OCI-LY3 (cell line): Measurements from ENCODE around the gene OR4N5.

Experiments used
- H2AFZ ChIP-seq: fragments of 200-600, 300-600 bp; shearing (Covaris generic); 2 replicates; pipeline ENCODE4 v1.6.0; 2014; ENCODE audit warnings: antibody characterized with exemption, low read depth, low read length
- H3K27ac ChIP-seq: fragments of 200-600, 300-600 bp; sonication (generic); 2 replicates; pipeline ENCODE4 v1.5.1; 2014; ENCODE audit warnings: mild to moderate bottlenecking, low read length, moderate library complexity, mixed read lengths
- H3K27me3 ChIP-seq: fragments of 200-600, 300-600 bp; sonication (generic); 2 replicates; pipeline ENCODE4 v1.6.1; 2014; ENCODE audit warnings: low read depth, low read length, mixed read lengths
- H3K36me3 ChIP-seq: fragments of 200-600, 300-600 bp; sonication (generic); replicated peaks from 2 replicates; pipeline ENCODE3; 2014; ENCODE audit warnings: low read depth, low read length, mixed read lengths
- H3K4me1 ChIP-seq: fragments of 300-600, 200-600 bp; sonication (generic); 2 replicates; pipeline ENCODE4 v1.6.1; 2014; ENCODE audit warnings: low read length, mixed read lengths
- H3K4me2 ChIP-seq: fragments of 200-600, 300-600 bp; sonication (generic); 2 replicates; pipeline ENCODE4 v1.6.1; 2014; ENCODE audit warnings: low read length, mixed read lengths
- H3K4me3 ChIP-seq: fragments of 300-600, 200-600 bp; sonication (generic); 2 replicates; pipeline ENCODE4 v1.5.1; 2014; ENCODE audit warnings: antibody characterized with exemption, mild to moderate bottlenecking, low read length, moderate library complexity
- H3K79me2 ChIP-seq: fragments of 300-600, 200-600 bp; shearing (Covaris generic); 2 replicates; pipeline ENCODE4 v1.6.1; 2014; ENCODE audit warnings: mild to moderate bottlenecking, low read length, mixed read lengths
- H3K9ac ChIP-seq: fragments of 300-600, 200-600 bp; shearing (Covaris generic); 2 replicates; pipeline ENCODE4 v1.6.0; 2014; ENCODE audit warnings: mild to moderate bottlenecking, low read length, moderate library complexity
- H3K9me3 ChIP-seq: fragments of 200-600, 300-600 bp; shearing (Covaris generic); 2 replicates; pipeline ENCODE4 v1.6.1; 2014; ENCODE audit warnings: low read length, mixed read lengths; ENCODE audit not compliant: insufficient read depth
- H4K20me1 ChIP-seq: fragments of 200-600, 300-600 bp; sonication (generic); 2 replicates; pipeline ENCODE4 v1.6.1; 2016; ENCODE audit warnings: low read length, mixed read lengths; ENCODE audit not compliant: insufficient read depth
- EZH2phosphoT487 ChIP-seq: fragments of 200-600 bp; shearing (Covaris generic); IDR thresholded peaks from 2 replicates; pipeline ENCODE4 v1.6.1; 2018; ENCODE audit warnings: antibody characterized with exemption, mixed run types, low read depth
- TF ChIP-seq, protein P1 (sequence below): fragments of 200-600, 300-600 bp; sonication (generic); IDR thresholded peaks from 2 replicates; pipeline ENCODE4 v1.5.1; 2014; ENCODE audit warnings: antibody characterized with exemption, low read length, low read depth

OR4N5 gene

DNA sequence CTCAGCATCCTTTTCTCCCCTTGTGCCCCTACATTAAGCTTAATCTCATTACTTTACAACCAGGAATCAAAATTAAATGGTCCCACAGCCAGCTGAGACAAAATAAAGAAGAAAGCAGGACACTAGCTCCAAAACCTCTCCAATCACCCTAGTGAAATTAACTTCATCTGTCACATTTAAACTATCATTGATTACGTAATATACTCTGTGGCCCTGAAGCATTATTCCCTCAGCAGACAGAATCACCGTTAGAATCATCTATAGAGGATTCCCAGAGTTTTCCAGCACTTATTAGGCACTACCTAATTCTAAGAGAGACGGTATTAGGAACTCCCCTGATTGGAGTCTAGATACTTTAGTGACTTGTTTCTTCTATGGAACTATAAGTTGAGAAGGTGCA lies 28.2 kb upstream of the OR4N5 start, which contains the start of gene OR4K17:
Gene OR4K17 (plus strand): TSS at position 302 of the 400 bp plus-strand sequence. CDS start 6,761 bp downstream, outside the sequence.
- no peak within 1 kb of the TSS for H3K27ac ChIP-seq
- H3K9me3 ChIP-seq: no peaks in the 10 kb centered on the region
- no peak within 1 kb of the TSS for H2AFZ ChIP-seq
- peaks cover 3% of the 10 kb centered on the region; the same call in 1 of the 2 replicates for H3K27me3 ChIP-seq
- no peak within 1 kb of the TSS for H3K4me2 ChIP-seq
- TF ChIP-seq, protein P1, sequence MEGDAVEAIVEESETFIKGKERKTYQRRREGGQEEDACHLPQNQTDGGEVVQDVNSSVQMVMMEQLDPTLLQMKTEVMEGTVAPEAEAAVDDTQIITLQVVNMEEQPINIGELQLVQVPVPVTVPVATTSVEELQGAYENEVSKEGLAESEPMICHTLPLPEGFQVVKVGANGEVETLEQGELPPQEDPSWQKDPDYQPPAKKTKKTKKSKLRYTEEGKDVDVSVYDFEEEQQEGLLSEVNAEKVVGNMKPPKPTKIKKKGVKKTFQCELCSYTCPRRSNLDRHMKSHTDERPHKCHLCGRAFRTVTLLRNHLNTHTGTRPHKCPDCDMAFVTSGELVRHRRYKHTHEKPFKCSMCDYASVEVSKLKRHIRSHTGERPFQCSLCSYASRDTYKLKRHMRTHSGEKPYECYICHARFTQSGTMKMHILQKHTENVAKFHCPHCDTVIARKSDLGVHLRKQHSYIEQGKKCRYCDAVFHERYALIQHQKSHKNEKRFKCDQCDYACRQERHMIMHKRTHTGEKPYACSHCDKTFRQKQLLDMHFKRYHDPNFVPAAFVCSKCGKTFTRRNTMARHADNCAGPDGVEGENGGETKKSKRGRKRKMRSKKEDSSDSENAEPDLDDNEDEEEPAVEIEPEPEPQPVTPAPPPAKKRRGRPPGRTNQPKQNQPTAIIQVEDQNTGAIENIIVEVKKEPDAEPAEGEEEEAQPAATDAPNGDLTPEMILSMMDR: no peak
- no peak for TF ChIP-seq EZH2phosphoT487
- no peaks in the 10 kb centered on the region for H4K20me1 ChIP-seq
- no peak within 1 kb of the TSS for H3K4me3 ChIP-seq
- H3K4me1 ChIP-seq: peaks cover 11% of the 10 kb centered on the region
- H3K36me3 ChIP-seq: no peaks in the 10 kb centered on the region
- no peak within 1 kb of the TSS for H3K9ac ChIP-seq
- no peaks in the 10 kb centered on the region for H3K79me2 ChIP-seq

DNA sequence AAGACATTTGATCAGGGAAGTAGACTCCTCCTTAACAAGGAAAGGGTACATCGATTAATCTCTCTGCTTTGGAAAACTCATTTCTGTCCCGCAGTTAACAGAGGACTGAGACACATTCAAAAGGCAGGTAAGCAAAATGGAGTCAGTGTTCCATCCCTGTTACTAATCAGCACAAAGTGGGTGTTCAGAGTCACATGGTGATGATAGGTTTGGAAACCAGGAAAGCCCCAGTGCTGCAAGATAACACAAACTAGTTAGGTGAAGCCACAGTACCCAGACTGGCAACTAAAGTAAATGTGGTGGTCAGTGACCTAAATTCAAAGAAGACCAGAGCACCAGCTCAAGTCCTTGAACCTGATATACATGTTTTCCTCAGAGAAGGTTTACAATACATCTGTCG lies 26.3 kb upstream of the OR4N5 start:
- TF ChIP-seq, protein P1: no peak
- no peak for TF ChIP-seq EZH2phosphoT487
- H3K4me3 ChIP-seq: no peak overlapping the region
- peaks cover 11% of the 10 kb centered on the region for H3K4me1 ChIP-seq
- H3K9me3 ChIP-seq: no peaks in the 10 kb centered on the region
- H3K27me3 ChIP-seq: peaks cover 3% of the 10 kb centered on the region; the same call in 1 of the 2 replicates
- H3K9ac ChIP-seq: no peak overlapping the region
- H3K36me3 ChIP-seq: no peaks in the 10 kb centered on the region
- H3K79me2 ChIP-seq: no peaks in the 10 kb centered on the region
- H4K20me1 ChIP-seq: no peaks in the 10 kb centered on the region
- H3K4me2 ChIP-seq: peak overlapping the region; percentile 3; the same call in 1 of the 2 replicates
- no peak overlapping the region for H3K27ac ChIP-seq
- no peak overlapping the region for H2AFZ ChIP-seq

DNA sequence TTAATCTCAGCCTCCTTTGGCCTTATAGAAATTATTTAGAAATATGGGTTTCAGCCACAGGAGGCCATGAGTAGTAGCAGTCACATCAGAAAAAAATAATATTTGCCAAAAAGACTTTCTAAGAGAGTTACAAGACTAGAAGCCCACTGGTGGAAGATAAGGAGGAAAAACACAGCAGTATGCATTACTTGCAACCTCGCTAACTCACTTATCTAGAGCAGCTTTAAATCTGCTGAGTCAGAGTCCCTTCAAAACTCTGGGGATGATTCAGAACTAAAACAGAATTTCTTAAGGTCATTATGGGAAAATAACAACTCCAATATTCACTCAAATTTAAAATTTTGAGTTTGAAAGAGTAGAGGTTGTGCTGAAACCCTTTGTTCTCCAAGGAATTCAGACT lies 21.9 kb upstream of the OR4N5 start:
- no peaks in the 10 kb centered on the region for H3K36me3 ChIP-seq
- no peak overlapping the region for H3K9ac ChIP-seq
- no peaks in the 10 kb centered on the region for H3K27me3 ChIP-seq
- H2AFZ ChIP-seq: no peak overlapping the region
- no peak overlapping the region for H3K4me2 ChIP-seq
- H3K27ac ChIP-seq: no peak overlapping the region
- H4K20me1 ChIP-seq: no peaks in the 10 kb centered on the region
- peaks cover 10% of the 10 kb centered on the region for H3K4me1 ChIP-seq
- H3K4me3 ChIP-seq: no peak overlapping the region
- TF ChIP-seq EZH2phosphoT487: no peak
- TF ChIP-seq, protein P1: no peak
- H3K9me3 ChIP-seq: no peaks in the 10 kb centered on the region
- no peaks in the 10 kb centered on the region for H3K79me2 ChIP-seq

DNA sequence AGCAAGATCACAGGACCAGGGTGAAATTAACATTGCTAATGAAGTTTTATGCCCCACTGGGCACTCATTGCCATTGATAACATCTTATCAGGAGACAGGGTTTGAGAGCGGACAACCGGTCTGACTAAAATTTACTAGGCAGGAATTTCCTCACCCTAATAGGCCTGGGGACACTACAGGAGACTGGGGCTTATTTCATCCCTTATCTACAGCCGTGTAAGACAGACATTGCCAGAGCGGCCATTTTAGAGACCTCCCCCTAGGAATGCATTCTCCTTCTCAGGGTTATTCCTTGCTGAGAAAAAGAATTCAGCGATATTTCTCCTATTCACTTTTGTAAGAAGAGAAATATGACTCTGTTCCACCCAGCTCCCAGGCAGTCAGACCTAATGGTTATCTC lies 19.8 kb upstream of the OR4N5 start:
- H3K4me1 ChIP-seq: no peaks in the 10 kb centered on the region
- H3K9me3 ChIP-seq: no peaks in the 10 kb centered on the region
- H3K4me2 ChIP-seq: no peak overlapping the region
- H3K4me3 ChIP-seq: no peak overlapping the region
- no peaks in the 10 kb centered on the region for H3K79me2 ChIP-seq
- H3K27ac ChIP-seq: no peak overlapping the region
- TF ChIP-seq, protein P1: no peak
- TF ChIP-seq EZH2phosphoT487: no peak
- H4K20me1 ChIP-seq: no peaks in the 10 kb centered on the region
- H3K9ac ChIP-seq: no peak overlapping the region
- no peaks in the 10 kb centered on the region for H3K27me3 ChIP-seq
- no peaks in the 10 kb centered on the region for H3K36me3 ChIP-seq
- H2AFZ ChIP-seq: no peak overlapping the region
